Tongue (tissue), 2 donors: ENCODE data around the gene TRIM41. TPM values are rescaled to one million over a fixed set of nuclear protein-coding genes. Genes with fewer than 3 reads are reported as not detected.
"Not testable (repeated sequence)": the region's sequence is repeated elsewhere in the genome, so short reads cannot be mapped to it uniquely, and the experiment has no call there.

Experiments
- DNase-seq: peaks from one replicate; pipeline ENCODE4 v3.0.0-alpha.2; 2015
- total RNA-seq: library from RNA; depleted of rRNA; stranded (reverse); fragments of >200 nt; gene quantifications from one replicate; pipeline ENCODE4 v1.2.3, GENCODE V29; 2014

The TRIM41 gene
- total RNA-seq, 1 donor from 2014 or later: 20.9 TPM

GRCh38 chr5:181193656-181194055 lies 29.4 kb upstream of the TRIM41 start:
- no peak for DNase-seq

GRCh38 chr5:181194489-181195248 lies 28.4 kb upstream of the TRIM41 start:
- no peak for DNase-seq

- DNase-seq: no peak
Measured at GRCh38 chr5:181195249-181195761, 27.8 kb upstream of the TRIM41 start.

GRCh38 chr5:181197326-181197951 lies 25.6 kb upstream of the TRIM41 start:
- DNase-seq: no peak

GRCh38 chr5:181198106-181198685 lies 24.9 kb upstream of the TRIM41 start:
- no peak for DNase-seq

- no peak for DNase-seq
Measured at GRCh38 chr5:181198905-181199519, 24.1 kb upstream of the TRIM41 start.

- DNase-seq: no peak
Measured at GRCh38 chr5:181199881-181200638, 23.0 kb upstream of the TRIM41 start.

- DNase-seq: no peak
Measured at GRCh38 chr5:181200816-181201215, 22.3 kb upstream of the TRIM41 start.

- DNase-seq: no peak
Measured at GRCh38 chr5:181203093-181203711, 19.9 kb upstream of the TRIM41 start.

- DNase-seq: no peak
Measured at GRCh38 chr5:181203777-181204112, 19.3 kb upstream of the TRIM41 start.

GRCh38 chr5:181204113-181204825 lies 18.8 kb upstream of the TRIM41 start:
- DNase-seq: peak; percentile 34

GRCh38 chr5:181204826-181205760 lies 18.0 kb upstream of the TRIM41 start, which contains the start of gene TRIM7:
Gene TRIM7, minus strand, starts transcription at chr5:181205196. Its CDS starts 86 bp downstream, at chr5:181205110.
- DNase-seq: peak; percentile 58

GRCh38 chr5:181205761-181206649 lies 17.1 kb upstream of the TRIM41 start:
- peak; percentile 49 for DNase-seq

GRCh38 chr5:181207214-181207959 lies 15.7 kb upstream of the TRIM41 start:
- DNase-seq: peak; percentile 93

GRCh38 chr5:181207960-181208253 lies 15.2 kb upstream of the TRIM41 start:
- no peak for DNase-seq

- DNase-seq: not testable (repeated sequence)
Measured at GRCh38 chr5:181209006-181209405, 14.1 kb upstream of the TRIM41 start.

- DNase-seq: not testable (repeated sequence)
Measured at GRCh38 chr5:181210148-181210547, 12.9 kb upstream of the TRIM41 start.

GRCh38 chr5:181210698-181211097 lies 12.4 kb upstream of the TRIM41 start:
- DNase-seq: not testable (repeated sequence)
